ENCODE measurements around the gene TRAPPC2L. TPM values are rescaled to one million over a fixed set of nuclear protein-coding genes. Genes with fewer than 3 reads are reported as not detected.

TRAPPC2L gene
- total and polyA plus RNA-seq, 10 of the 15 experiments (the other 5 are each of a cell fraction or from before 2014, with no cell fraction given), result 56.3 to 363 (median 118) TPM

GRCh38 chr16:88810912-88811768 lies 45.8 kb upstream of the TRAPPC2L start (continued):
- no peak for TF ChIP-seq ATF7 (IDR thresholded peaks at IDR 0.05; ENCODE audit: low read depth)
- no peak for TF ChIP-seq SMARCA5 (IDR thresholded peaks at IDR 0.05)
- TF ChIP-seq WRNIP1 (IDR thresholded peaks at IDR 0.05; ENCODE audit: borderline replicate concordance, low read depth, low read length), result no peak
- no peak for TF ChIP-seq ZBTB4 (CRISPR knock-in tag; IDR thresholded peaks at IDR 0.05)
- no peak for TF ChIP-seq JUND (IDR thresholded peaks at IDR 0.05; ENCODE audit: low read depth, low read length)
- TF ChIP-seq SIX5 (IDR thresholded peaks at IDR 0.05; ENCODE audit: low read depth, low read length, severe bottlenecking), result no peak
- TF ChIP-seq IKZF2 (IDR thresholded peaks at IDR 0.05), result no peak
- TF ChIP-seq YBX1 (IDR thresholded peaks at IDR 0.05), result no peak
- TF ChIP-seq TCF7 (IDR thresholded peaks at IDR 0.05; ENCODE audit: borderline replicate concordance), result no peak
- TF ChIP-seq, protein P1, sequence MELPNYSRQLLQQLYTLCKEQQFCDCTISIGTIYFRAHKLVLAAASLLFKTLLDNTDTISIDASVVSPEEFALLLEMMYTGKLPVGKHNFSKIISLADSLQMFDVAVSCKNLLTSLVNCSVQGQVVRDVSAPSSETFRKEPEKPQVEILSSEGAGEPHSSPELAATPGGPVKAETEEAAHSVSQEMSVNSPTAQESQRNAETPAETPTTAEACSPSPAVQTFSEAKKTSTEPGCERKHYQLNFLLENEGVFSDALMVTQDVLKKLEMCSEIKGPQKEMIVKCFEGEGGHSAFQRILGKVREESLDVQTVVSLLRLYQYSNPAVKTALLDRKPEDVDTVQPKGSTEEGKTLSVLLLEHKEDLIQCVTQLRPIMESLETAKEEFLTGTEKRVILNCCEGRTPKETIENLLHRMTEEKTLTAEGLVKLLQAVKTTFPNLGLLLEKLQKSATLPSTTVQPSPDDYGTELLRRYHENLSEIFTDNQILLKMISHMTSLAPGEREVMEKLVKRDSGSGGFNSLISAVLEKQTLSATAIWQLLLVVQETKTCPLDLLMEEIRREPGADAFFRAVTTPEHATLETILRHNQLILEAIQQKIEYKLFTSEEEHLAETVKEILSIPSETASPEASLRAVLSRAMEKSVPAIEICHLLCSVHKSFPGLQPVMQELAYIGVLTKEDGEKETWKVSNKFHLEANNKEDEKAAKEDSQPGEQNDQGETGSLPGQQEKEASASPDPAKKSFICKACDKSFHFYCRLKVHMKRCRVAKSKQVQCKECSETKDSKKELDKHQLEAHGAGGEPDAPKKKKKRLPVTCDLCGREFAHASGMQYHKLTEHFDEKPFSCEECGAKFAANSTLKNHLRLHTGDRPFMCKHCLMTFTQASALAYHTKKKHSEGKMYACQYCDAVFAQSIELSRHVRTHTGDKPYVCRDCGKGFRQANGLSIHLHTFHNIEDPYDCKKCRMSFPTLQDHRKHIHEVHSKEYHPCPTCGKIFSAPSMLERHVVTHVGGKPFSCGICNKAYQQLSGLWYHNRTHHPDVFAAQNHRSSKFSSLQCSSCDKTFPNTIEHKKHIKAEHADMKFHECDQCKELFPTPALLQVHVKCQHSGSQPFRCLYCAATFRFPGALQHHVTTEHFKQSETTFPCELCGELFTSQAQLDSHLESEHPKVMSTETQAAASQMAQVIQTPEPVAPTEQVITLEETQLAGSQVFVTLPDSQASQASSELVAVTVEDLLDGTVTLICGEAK (IDR thresholded peaks at IDR 0.05; ENCODE audit: borderline replicate concordance), result no peak
- no peak for TF ChIP-seq MEF2A (IDR thresholded peaks at IDR 0.05; ENCODE audit: insufficient read depth, low read depth, low read length)
- TF ChIP-seq SREBF1 (IDR thresholded peaks at IDR 0.05; ENCODE audit: low read length), result no peak
- TF ChIP-seq CHD1 (IDR thresholded peaks at IDR 0.05; ENCODE audit: low read depth, low read length), result no peak
- no peak for TF ChIP-seq ZNF384 (IDR thresholded peaks at IDR 0.05; ENCODE audit: borderline replicate concordance, low read depth, low read length)
- no peak for TF ChIP-seq ZNF207 (IDR thresholded peaks at IDR 0.05; ENCODE audit: borderline replicate concordance)
- TF ChIP-seq E4F1 (IDR thresholded peaks at IDR 0.05; ENCODE audit: borderline replicate concordance, partially characterized antibody), result peak; percentile 89
- TF ChIP-seq CBX3 (IDR thresholded peaks at IDR 0.05; ENCODE audit: borderline replicate concordance, low read depth), result no peak
- TF ChIP-seq RFX5 (IDR thresholded peaks at IDR 0.05; ENCODE audit: low read depth, low read length), result no peak
- TF ChIP-seq STAT1 (conservative IDR thresholded peaks at IDR 0.05), result no peak
- no peak for TF ChIP-seq ZNF217 (IDR thresholded peaks at IDR 0.05)
- TF ChIP-seq BMI1 (IDR thresholded peaks at IDR 0.05; ENCODE audit: borderline replicate concordance), result no peak
- no peak for TF ChIP-seq PAX5 (IDR thresholded peaks at IDR 0.05; ENCODE audit: borderline replicate concordance, low read depth, low read length)

Measured in GM12878 (cell line).